GM12891 (cell line): ENCODE measurements around the gene FREM1.

Experiments
- DNase-seq: peaks from one replicate; pipeline ENCODE4 v3.0.0; 2011; ENCODE audit warnings: low spot score; ENCODE audit not compliant: insufficient read length
- FAIRE-seq: peaks from 2 replicates; lab custom pipeline; 2011; peaks lifted over from hg19 to GRCh38; lab: Jason Lieb, UNC
- PAX5 ChIP-seq: IDR thresholded peaks from 2 replicates; pipeline ENCODE4 v1.6.1; 2011; ENCODE audit warnings: low read length, moderate library complexity, mild to moderate bottlenecking; ENCODE audit not compliant: insufficient read depth, severe bottlenecking
- POLR2A ChIP-seq: IDR thresholded peaks from 2 replicates; pipeline ENCODE4 v1.6.1; 2011; ENCODE audit warnings: low read depth, low read length, control low read depth
- POLR2AphosphoS5 ChIP-seq: IDR thresholded peaks from 2 replicates; pipeline ENCODE4 v1.6.1; 2011; ENCODE audit warnings: low read depth, low read length, control low read depth
- POU2F2 ChIP-seq: IDR thresholded peaks from 2 replicates; pipeline ENCODE4 v1.6.1; 2011; ENCODE audit warnings: low read depth, mild to moderate bottlenecking, control low read depth, low read length, moderate library complexity
- SPI1 ChIP-seq: IDR thresholded peaks from 2 replicates; pipeline ENCODE4 v1.6.1; 2011; ENCODE audit warnings: low read depth, low read length, control low read depth
- TAF1 ChIP-seq: IDR thresholded peaks from 2 replicates; pipeline ENCODE4 v1.6.1; 2011; ENCODE audit warnings: low read depth, low read length, control low read depth

Gene FREM1

DNA sequence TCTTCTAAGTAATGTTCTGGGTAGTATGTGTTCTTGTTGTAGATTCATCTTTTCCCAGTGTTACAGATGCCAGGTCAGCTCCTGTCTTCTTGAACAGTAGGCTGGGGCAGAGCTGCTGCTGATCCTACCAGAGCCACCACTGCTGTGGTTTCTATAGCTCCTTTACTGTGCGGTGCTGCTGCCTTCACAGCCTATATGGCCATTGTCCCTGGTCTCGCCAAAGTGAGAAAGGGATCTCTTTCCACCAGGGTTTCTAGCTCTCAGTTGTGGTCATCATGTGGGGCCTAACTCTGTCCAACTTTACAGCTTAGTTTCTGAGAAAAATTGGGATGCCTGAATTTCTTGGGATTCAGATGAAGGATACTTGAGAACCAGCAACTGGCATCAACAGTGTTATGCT lies 116.8 kb downstream of the FREM1 start:
- DNase-seq (no peak), FAIRE-seq (no peak)
- TF ChIP-seq PAX5, result no peak
- TF ChIP-seq POU2F2, result no peak
- TF ChIP-seq TAF1, result no peak
- no peak for TF ChIP-seq SPI1
- TF ChIP-seq POLR2AphosphoS5, result no peak
- no peak for TF ChIP-seq POLR2A

DNA sequence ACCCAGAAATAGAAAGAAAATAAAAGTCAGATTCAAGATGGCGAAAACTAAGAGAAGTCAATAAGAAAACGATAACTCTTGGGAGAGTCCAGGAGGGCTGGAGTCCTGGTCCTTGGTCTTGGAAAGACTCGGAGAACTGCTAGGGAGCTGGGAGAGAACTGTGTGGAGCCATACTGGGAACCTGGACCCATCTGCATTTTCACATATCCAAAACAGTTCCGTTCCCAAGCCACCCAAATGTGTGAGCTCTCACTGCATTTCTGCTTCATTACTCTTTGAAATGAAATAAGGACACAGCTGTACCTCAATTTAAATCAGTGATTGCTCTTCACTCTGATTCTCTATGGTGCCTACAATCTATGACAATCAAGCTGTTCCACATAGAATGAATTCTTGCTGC lies 119.6 kb downstream of the FREM1 start:
- no peak for TF ChIP-seq POU2F2
- TF ChIP-seq SPI1, result no peak
- TF ChIP-seq PAX5, result no peak
- no peak for TF ChIP-seq POLR2A
- TF ChIP-seq TAF1, result no peak
- TF ChIP-seq POLR2AphosphoS5, result no peak
- DNase-seq, result no peak
- FAIRE-seq, result no peak

GRCh38 chr9:14788846-14789245 lies 121.4 kb downstream of the FREM1 start:
- TF ChIP-seq POLR2A (no peak), SPI1 (no peak), POU2F2 (no peak), PAX5 (no peak), POLR2AphosphoS5 (no peak)
- DNase-seq (no peak), FAIRE-seq (no peak)

GRCh38 chr9:14783358-14783757 lies 126.9 kb downstream of the FREM1 start:
- FAIRE-seq (no peak), DNase-seq (no peak)
- no peak for TF ChIP-seq PAX5
- TF ChIP-seq SPI1, result no peak
- no peak for TF ChIP-seq POLR2AphosphoS5
- no peak for TF ChIP-seq TAF1
- TF ChIP-seq POU2F2, result no peak
- no peak for TF ChIP-seq POLR2A

- DNase-seq, result no peak
- TF ChIP-seq PAX5, result no peak
- no peak for TF ChIP-seq POLR2AphosphoS5
- TF ChIP-seq POU2F2, result no peak
- TF ChIP-seq POLR2A, result no peak
- no peak for TF ChIP-seq TAF1
- TF ChIP-seq SPI1, result no peak
- FAIRE-seq, result no peak
Observed at GRCh38 chr9:14782286-14783051, 127.8 kb downstream of the FREM1 start.

GRCh38 chr9:14780693-14781092 lies 129.5 kb downstream of the FREM1 start:
- TF ChIP-seq PAX5, result no peak
- no peak for TF ChIP-seq POLR2A
- no peak for TF ChIP-seq SPI1
- TF ChIP-seq TAF1, result no peak
- no peak for TF ChIP-seq POLR2AphosphoS5
- TF ChIP-seq POU2F2, result no peak
- FAIRE-seq, result no peak

GRCh38 chr9:14780251-14780650 lies 130.0 kb downstream of the FREM1 start:
- no peak for TF ChIP-seq TAF1
- TF ChIP-seq POU2F2, result no peak
- no peak for TF ChIP-seq POLR2A
- TF ChIP-seq SPI1, result no peak
- TF ChIP-seq PAX5, result no peak
- TF ChIP-seq POLR2AphosphoS5, result no peak
- FAIRE-seq (no peak), DNase-seq (no peak)

More at GRCh38 chr9:14780693-14781092, 129.5 kb downstream of the FREM1 start:
- DNase-seq, result no peak

- no peak for TF ChIP-seq POLR2A
- no peak for TF ChIP-seq POU2F2
- no peak for TF ChIP-seq SPI1
- TF ChIP-seq TAF1, result no peak
- TF ChIP-seq POLR2AphosphoS5, result no peak
- no peak for TF ChIP-seq PAX5
- FAIRE-seq, result no peak
Observed at GRCh38 chr9:14779566-14780022, 130.6 kb downstream of the FREM1 start.

GRCh38 chr9:14778565-14778964 lies 131.7 kb downstream of the FREM1 start:
- TF ChIP-seq SPI1 (no peak), POLR2A (no peak), TAF1 (no peak), POU2F2 (no peak), POLR2AphosphoS5 (no peak), PAX5 (no peak)
- FAIRE-seq (no peak), DNase-seq (no peak)

More at GRCh38 chr9:14779566-14780022, 130.6 kb downstream of the FREM1 start:
- no peak for DNase-seq
